Glomerular visceral epithelial cell (primary cell): ENCODE results near the gene PYGB.

ENCODE experiments used
- DNase-seq: peaks from one replicate; pipeline ENCODE4 v3.0.0-alpha.2; 2016; ENCODE audit errors: extremely low spot score

Gene PYGB

GRCh38 chr20:25336561-25337422 is 88.9 kb downstream of the PYGB start:
- DNase-seq, result no peak

GRCh38 chr20:25338112-25339023 is 90.5 kb downstream of the PYGB start:
- no peak for DNase-seq

- peak; percentile 46 for DNase-seq
Measured at GRCh38 chr20:25339608-25340007, 91.7 kb downstream of the PYGB start.

- DNase-seq, result no peak
Measured at GRCh38 chr20:25340380-25340779, 92.5 kb downstream of the PYGB start.

GRCh38 chr20:25341716-25342680 is 94.1 kb downstream of the PYGB start:
- peak; percentile 77 for DNase-seq

- peak; percentile 23 for DNase-seq
Measured at GRCh38 chr20:25344634-25345033, 96.7 kb downstream of the PYGB start.

- no peak for DNase-seq
Measured at GRCh38 chr20:25345721-25346120, 97.8 kb downstream of the PYGB start.

- no peak for DNase-seq
Measured at GRCh38 chr20:25346349-25346748, 98.5 kb downstream of the PYGB start.
